ENCODE data around the gene MAP2K5.

- TF ChIP-seq EP300 (IDR thresholded peaks at IDR 0.05) (no peak), CTCF (IDR thresholded peaks at IDR 0.05) (no peak)
These were observed 297.0 kb downstream of the MAP2K5 start for GRCh38 chr15:67839499-67839928.
